Karpas-422 (cell line): Measurements from ENCODE around the gene NEURL2. TPM values are rescaled to one million over a fixed set of nuclear protein-coding genes. Genes with fewer than 3 reads are reported as not detected.

Source experiments
- DNase-seq: peaks from one replicate; pipeline ENCODE4 v3.0.0-alpha.2; 2015
- H2AFZ ChIP-seq: fragments of 200-600 bp; sonication (generic); 2 replicates; pipeline ENCODE4 v1.6.1; 2014; ENCODE audit warnings: antibody characterized with exemption, low read length, mixed read lengths
- H3K27ac ChIP-seq: fragments of 200-600 bp; sonication (generic); 2 replicates; pipeline ENCODE4 v1.5.1; 2014; ENCODE audit warnings: mild to moderate bottlenecking, low read length, moderate library complexity
- H3K27me3 ChIP-seq: fragments of 200-600 bp; sonication (generic); 2 replicates; pipeline ENCODE4 v1.6.1; 2014; ENCODE audit warnings: low read length, mixed read lengths
- H3K36me3 ChIP-seq: fragments of 200-600 bp; sonication (generic); 2 replicates; pipeline ENCODE4 v1.6.1; 2014; ENCODE audit warnings: low read length, mixed read lengths; ENCODE audit not compliant: insufficient read depth
- H3K4me1 ChIP-seq: fragments of 200-600 bp; sonication (generic); 2 replicates; pipeline ENCODE4 v1.6.1; 2014; ENCODE audit warnings: mild to moderate bottlenecking, low read length, mixed read lengths
- H3K4me2 ChIP-seq: fragments of 200-600 bp; sonication (generic); 2 replicates; pipeline ENCODE4 v1.6.1; 2014; ENCODE audit warnings: low read length, low read depth, mild to moderate bottlenecking; ENCODE audit not compliant: poor library complexity, severe bottlenecking
- H3K4me3 ChIP-seq: fragments of 200-600 bp; sonication (generic); 2 replicates; pipeline ENCODE4 v1.5.1; 2014; ENCODE audit warnings: mild to moderate bottlenecking, antibody characterized with exemption, low read length, mixed read lengths
- H3K79me2 ChIP-seq: fragments of 200-600 bp; sonication (generic); 2 replicates; pipeline ENCODE4 v1.6.1; 2014; ENCODE audit warnings: mild to moderate bottlenecking, low read length, mixed read lengths
- H3K9ac ChIP-seq: fragments of 200-600 bp; sonication (generic); 2 replicates; pipeline ENCODE4 v1.6.0; 2014; ENCODE audit warnings: low read length
- H3K9me2 ChIP-seq: fragments of 200-600 bp; sonication (generic), shearing (Covaris generic); replicated peaks from 2 replicates; pipeline ENCODE4 v1.6.0; 2014; ENCODE audit warnings: mild to moderate bottlenecking, low read length, moderate library complexity; ENCODE audit not compliant: insufficient read depth
- H3K9me3 ChIP-seq: fragments of 300-700, 200-600 bp; sonication (generic); 2 replicates; pipeline ENCODE4 v1.6.1; 2014; ENCODE audit warnings: low read length, mixed read lengths
- H4K20me1 ChIP-seq: fragments of 200-600 bp; sonication (generic); 2 replicates; pipeline ENCODE4 v1.6.1; 2014; ENCODE audit warnings: mild to moderate bottlenecking, antibody characterized with exemption, low read length, low read depth; ENCODE audit not compliant: insufficient read depth
- total RNA-seq: library from RNA; depleted of rRNA; stranded (reverse); fragments of >200 nt; shearing (Covaris generic); gene quantifications from 2 replicates; pipeline ENCODE4 v1.2.3, GENCODE V29; 2014; ENCODE audit warnings: low replicate concordance

NEURL2 gene
- total RNA-seq, 1 experiment from 2014 or later, result 4.3 TPM

- no peak for DNase-seq
- Histone ChIP-seq H3K9me2 (no peaks in the 10 kb centered on the region), H3K9ac (no peak overlapping the region), H3K4me3 (no peak overlapping the region), H3K27ac (no peak overlapping the region), H3K4me1 (no peaks in the 10 kb centered on the region), H2AFZ (no peak overlapping the region), H3K36me3 (no peaks in the 10 kb centered on the region), H3K4me2 (no peak overlapping the region), H3K9me3 (no peaks in the 10 kb centered on the region), H4K20me1 (no peaks in the 10 kb centered on the region), H3K27me3 (no peaks in the 10 kb centered on the region), H3K79me2 (no peaks in the 10 kb centered on the region)
Observed at GRCh38 chr20:45921337-45922189, 30.6 kb upstream of the NEURL2 start.

DNA sequence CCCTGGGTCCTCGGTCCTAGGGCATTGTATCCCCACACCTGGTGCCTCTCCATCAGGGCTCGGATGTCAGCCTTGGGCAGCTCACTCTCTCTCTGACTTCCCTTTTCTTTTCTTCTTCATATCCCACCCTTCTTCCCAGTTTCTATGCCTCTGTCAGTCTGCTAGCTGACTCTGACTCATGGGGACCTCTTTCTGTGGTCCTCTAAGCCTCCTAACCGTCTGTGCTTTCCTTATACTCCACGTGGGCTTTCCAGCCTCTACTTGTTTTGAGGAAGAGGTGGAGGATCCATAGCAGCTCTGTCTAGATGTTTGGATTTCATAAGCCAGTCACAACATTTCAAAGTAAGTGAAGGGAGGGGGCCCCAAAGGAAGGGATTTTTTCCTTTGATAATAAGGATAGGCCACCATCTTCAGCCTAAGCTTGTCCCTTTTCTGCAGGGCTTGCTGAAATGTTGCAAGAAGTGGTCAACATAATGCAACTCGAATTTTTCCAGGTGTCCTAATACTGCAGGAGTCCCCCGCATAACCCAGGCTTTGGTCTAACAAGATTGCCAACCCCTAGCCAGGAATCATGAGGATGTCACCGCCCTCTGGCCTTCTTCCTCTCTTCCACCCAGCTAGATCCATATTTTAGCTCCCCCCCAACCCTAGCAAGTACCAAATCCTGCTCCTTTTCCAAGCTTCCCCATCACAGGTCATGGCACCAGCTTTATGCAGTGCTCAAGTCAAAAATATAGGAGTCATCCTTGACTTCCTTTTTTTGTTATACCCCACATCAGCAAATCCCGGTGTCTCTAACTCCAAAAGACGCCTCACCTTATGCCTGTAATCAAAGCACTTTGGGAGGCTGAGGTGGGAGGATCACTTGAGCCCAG, 29.7 kb upstream of the NEURL2 start:
- no peak for DNase-seq
- Histone ChIP-seq H3K9ac (no peak overlapping the region), H4K20me1 (no peaks in the 10 kb centered on the region), H3K36me3 (no peaks in the 10 kb centered on the region), H3K27me3 (no peaks in the 10 kb centered on the region), H3K4me1 (no peaks in the 10 kb centered on the region), H2AFZ (no peak overlapping the region), H3K9me3 (no peaks in the 10 kb centered on the region), H3K4me3 (no peak overlapping the region), H3K79me2 (no peaks in the 10 kb centered on the region), H3K9me2 (no peaks in the 10 kb centered on the region), H3K27ac (no peak overlapping the region), H3K4me2 (no peak overlapping the region)

- Histone ChIP-seq H3K9me2 (no peaks in the 10 kb centered on the region), H2AFZ (no peak overlapping the region), H3K4me3 (no peak overlapping the region)
Observed at GRCh38 chr20:45919542-45920399, 28.8 kb upstream of the NEURL2 start.

GRCh38 chr20:45918779-45919537, 27.9 kb upstream of the NEURL2 start:
- Histone ChIP-seq H3K27me3 (no peaks in the 10 kb centered on the region), H3K27ac (no peak overlapping the region), H3K9me3 (no peaks in the 10 kb centered on the region), H3K4me3 (no peak overlapping the region), H2AFZ (no peak overlapping the region), H3K9ac (no peak overlapping the region), H3K36me3 (no peaks in the 10 kb centered on the region), H4K20me1 (no peaks in the 10 kb centered on the region), H3K4me1 (peaks cover 4% of the 10 kb centered on the region; the same call in 1 of the 2 replicates), H3K79me2 (no peaks in the 10 kb centered on the region), H3K4me2 (no peak overlapping the region), H3K9me2 (no peaks in the 10 kb centered on the region)
- DNase-seq, result no peak

More at GRCh38 chr20:45919542-45920399, 28.8 kb upstream of the NEURL2 start:
- H3K79me2 ChIP-seq, result no peaks in the 10 kb centered on the region
- H3K4me2 ChIP-seq, result no peak overlapping the region
- no peak overlapping the region for H3K9ac ChIP-seq
- no peaks in the 10 kb centered on the region for H3K36me3 ChIP-seq
- no peaks in the 10 kb centered on the region for H3K9me3 ChIP-seq
- no peaks in the 10 kb centered on the region for H3K4me1 ChIP-seq
- no peaks in the 10 kb centered on the region for H3K27me3 ChIP-seq
- H4K20me1 ChIP-seq, result no peaks in the 10 kb centered on the region
- no peak for DNase-seq
- no peak overlapping the region for H3K27ac ChIP-seq

DNA sequence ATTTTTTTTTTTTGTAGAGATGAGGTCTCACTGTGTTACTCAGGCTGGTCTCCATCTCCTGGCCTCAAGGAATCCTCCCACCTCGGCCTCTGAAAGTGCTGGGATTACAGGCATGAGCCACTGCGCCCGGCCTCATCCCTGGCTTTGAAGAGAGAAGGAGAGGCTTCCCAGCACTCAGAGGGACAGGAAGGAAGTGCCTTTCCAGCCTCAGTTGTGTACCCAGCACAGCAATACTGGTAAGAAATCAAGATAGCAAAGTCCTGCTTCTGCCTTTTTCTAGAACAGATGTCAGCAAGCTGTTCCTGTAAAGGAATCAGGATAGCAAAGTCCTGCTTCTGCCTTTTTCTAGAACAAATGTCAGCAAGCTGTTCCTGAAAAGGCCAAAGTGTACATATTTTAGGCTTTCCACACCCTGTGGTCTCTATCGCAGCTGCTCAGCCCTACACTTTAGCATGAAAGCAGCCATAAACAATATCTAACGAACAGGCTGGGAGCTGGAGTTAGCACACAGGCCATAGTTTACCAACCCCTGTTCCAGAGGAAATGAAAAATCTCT, 27.3 kb upstream of the NEURL2 start:
- Histone ChIP-seq H3K9ac (no peak overlapping the region), H3K9me2 (no peaks in the 10 kb centered on the region), H3K79me2 (no peaks in the 10 kb centered on the region), H3K36me3 (no peaks in the 10 kb centered on the region), H3K4me3 (no peak overlapping the region), H2AFZ (no peak overlapping the region), H3K9me3 (no peaks in the 10 kb centered on the region), H3K4me1 (peaks cover 4% of the 10 kb centered on the region), H4K20me1 (no peaks in the 10 kb centered on the region), H3K27me3 (no peaks in the 10 kb centered on the region), H3K27ac (no peak overlapping the region), H3K4me2 (no peak overlapping the region)
- no peak for DNase-seq

DNA sequence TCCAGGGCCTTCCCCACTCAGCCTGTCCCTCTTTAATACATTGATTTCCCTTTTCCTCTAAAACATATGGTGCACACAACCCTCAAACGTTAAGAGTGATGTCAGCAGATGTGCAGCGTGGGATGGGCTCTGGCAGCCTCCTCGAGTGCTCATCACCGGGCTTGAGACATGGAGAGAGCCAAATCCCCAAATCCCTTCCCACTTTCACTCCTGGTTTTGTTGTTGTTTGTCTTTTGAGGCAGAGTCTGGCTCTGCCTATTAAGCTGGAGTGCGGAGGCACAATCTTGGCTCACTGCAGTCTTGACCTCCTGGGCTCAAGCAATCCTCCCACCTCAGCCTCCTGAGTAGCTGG, 26.8 kb upstream of the NEURL2 start:
- H3K9ac ChIP-seq, result no peak overlapping the region

DNA sequence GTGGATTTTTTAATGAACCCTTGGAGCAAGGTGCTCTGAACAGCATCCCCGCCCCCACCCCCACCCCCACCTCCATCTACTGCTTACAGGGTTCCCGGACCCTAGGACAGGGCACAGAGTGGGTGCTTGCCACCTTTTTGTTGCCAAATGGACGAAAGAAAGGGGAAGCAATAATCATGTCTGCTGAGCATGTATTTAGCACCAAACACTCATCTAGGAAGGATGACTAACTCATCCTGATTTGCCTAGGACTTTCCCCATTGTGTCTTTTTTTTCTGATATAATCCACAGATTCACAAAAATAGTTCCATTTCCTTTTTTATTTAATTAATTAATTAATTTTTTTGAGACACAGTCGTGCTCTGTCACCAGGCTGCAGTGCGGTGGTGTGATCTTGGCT, 22.1 kb upstream of the NEURL2 start:
- no peaks in the 10 kb centered on the region for H3K36me3 ChIP-seq

More for the DNA sequence above, 26.8 kb upstream of the NEURL2 start:
- Histone ChIP-seq H3K4me2 (no peak overlapping the region), H3K27ac (no peak overlapping the region), H3K79me2 (no peaks in the 10 kb centered on the region), H3K4me3 (no peak overlapping the region), H3K4me1 (peaks cover 9% of the 10 kb centered on the region), H3K36me3 (no peaks in the 10 kb centered on the region), H3K9me3 (no peaks in the 10 kb centered on the region), H3K9me2 (no peaks in the 10 kb centered on the region), H4K20me1 (no peaks in the 10 kb centered on the region), H2AFZ (no peak overlapping the region), H3K27me3 (no peaks in the 10 kb centered on the region)
- no peak for DNase-seq

More for the DNA sequence above, 22.1 kb upstream of the NEURL2 start:
- Histone ChIP-seq H3K4me1 (peaks cover 38% of the 10 kb centered on the region), H3K9ac (no peak overlapping the region), H3K9me3 (no peaks in the 10 kb centered on the region), H4K20me1 (no peaks in the 10 kb centered on the region), H3K4me2 (peak overlapping the region; percentile 38), H3K27me3 (no peaks in the 10 kb centered on the region), H2AFZ (no peak overlapping the region), H3K9me2 (no peaks in the 10 kb centered on the region), H3K4me3 (no peak overlapping the region), H3K79me2 (no peaks in the 10 kb centered on the region), H3K27ac (no peak overlapping the region)
- DNase-seq, result no peak
